Fibroblast of pulmonary artery (primary cell): ENCODE measurements around the gene C11orf24.

Experiments used
- DNase-seq: peaks from one replicate; pipeline ENCODE4 v3.0.0-alpha.2; 2010; ENCODE audit warnings: low read depth
- H3K4me3 ChIP-seq: replicated peaks from 2 replicates; pipeline ENCODE4 v1.5.1; 2011; ENCODE audit warnings: low read depth, mild to moderate bottlenecking, control low read depth, low read length, moderate library complexity
- CTCF ChIP-seq: IDR thresholded peaks from 2 replicates; pipeline ENCODE4 v1.5.1; 2011; ENCODE audit warnings: mild to moderate bottlenecking, control low read depth, low read length, inconsistent platforms; ENCODE audit errors: missing control alignments

C11orf24 gene

GRCh38 chr11:68262544-68262827 is 9.3 kb downstream of the C11orf24 start:
- no peak for TF ChIP-seq CTCF
- no peak overlapping the region for H3K4me3 ChIP-seq
- no peak for DNase-seq

DNA sequence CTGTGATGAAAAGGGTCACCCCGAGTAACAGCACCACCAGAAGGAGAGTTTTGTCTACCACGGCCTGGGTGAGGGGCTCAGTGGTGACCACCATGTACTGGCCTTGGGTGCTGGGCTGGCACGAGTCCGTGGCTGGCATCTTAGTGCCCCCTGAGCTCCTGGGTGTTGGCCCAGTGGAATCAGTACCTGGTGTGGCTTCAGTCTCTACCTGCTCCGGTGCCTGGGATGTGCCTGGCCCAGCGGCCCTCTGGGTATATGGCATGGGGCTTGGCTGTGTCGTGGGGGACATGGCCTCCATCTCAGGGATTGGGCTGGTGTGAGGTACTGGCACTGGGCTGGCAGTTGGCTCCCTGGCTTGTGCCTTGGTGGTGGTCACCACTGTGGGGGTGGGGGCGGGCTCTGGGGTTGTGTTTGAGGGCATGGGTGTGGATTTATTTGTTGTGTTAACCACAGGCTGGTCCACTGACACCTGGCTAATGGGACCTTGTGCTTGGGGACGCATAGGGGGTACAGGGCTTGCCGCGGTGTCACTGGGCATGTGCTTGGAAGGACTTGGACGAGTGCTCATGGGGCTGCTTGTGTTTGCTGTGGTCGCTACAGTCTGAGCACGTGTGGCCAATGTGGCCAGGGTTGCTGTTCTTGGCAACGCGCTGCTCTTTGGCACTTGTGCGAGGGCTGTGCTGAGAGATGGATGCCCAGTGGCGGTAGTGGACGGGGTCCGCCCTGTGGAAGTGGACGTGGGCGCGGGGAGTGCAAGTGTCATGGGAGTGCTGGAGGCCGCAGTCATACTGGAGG is 9.8 kb downstream of the C11orf24 start:
- H3K4me3 ChIP-seq = no peak overlapping the region
- TF ChIP-seq CTCF = no peak
- DNase-seq = no peak

DNA sequence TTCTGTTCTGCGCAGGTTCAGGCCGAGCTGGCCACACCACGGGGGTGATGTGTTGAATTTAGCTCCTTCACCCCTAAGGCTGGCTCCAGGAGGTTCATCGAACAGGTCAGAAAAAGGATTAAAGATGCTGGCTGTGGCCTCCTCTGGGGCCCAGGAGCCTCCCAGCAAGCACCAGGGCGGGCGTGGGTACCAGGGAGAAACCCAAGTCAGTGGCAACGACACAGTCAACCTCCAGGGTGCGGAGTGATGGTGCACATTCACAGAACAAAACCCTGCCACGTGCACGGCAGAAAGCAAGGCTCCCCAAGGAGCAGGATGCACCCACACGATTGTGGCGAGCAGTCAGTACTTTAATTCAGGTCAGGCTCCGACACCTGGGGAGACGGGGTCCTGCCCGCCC is 10.8 kb downstream of the C11orf24 start:
- no peak for DNase-seq
- no peak overlapping the region for H3K4me3 ChIP-seq
- no peak for TF ChIP-seq CTCF

GRCh38 chr11:68260484-68260883 is 11.3 kb downstream of the C11orf24 start:
- H3K4me3 ChIP-seq = no peak overlapping the region
- no peak for TF ChIP-seq CTCF

GRCh38 chr11:68259122-68259959 is 12.4 kb downstream of the C11orf24 start:
- no peak for TF ChIP-seq CTCF
- H3K4me3 ChIP-seq = no peak overlapping the region
- no peak for DNase-seq

More at GRCh38 chr11:68260484-68260883, 11.3 kb downstream of the C11orf24 start:
- DNase-seq = no peak

- H3K4me3 ChIP-seq = no peak overlapping the region
- TF ChIP-seq CTCF = no peak
- DNase-seq = no peak
Observed at GRCh38 chr11:68258363-68258765, 13.4 kb downstream of the C11orf24 start.
